HEK293 (cell line): ENCODE measurements around the gene ANKRD53.

Experiments used
- CTCF ChIP-seq: fragments of 450-650 bp; formaldehyde crosslinking; IDR thresholded peaks from 2 replicates; pipeline ENCODE4 v1.5.1; 2016; ENCODE audit warnings: missing biosample characterization, missing genetic modification characterization
- ZBTB21 ChIP-seq: fragments of 450-650 bp; formaldehyde crosslinking; IDR thresholded peaks from 2 replicates; pipeline ENCODE4 v1.5.1; 2017; ENCODE audit warnings: missing biosample characterization, missing genetic modification characterization
- ZNF449 ChIP-seq: fragments of 450-650 bp; formaldehyde crosslinking; IDR thresholded peaks from 2 replicates; pipeline ENCODE4 v1.5.1; 2017; ENCODE audit warnings: missing biosample characterization, mild to moderate bottlenecking, missing genetic modification characterization, moderate library complexity
- ZNF529 ChIP-seq: fragments of 450-650 bp; formaldehyde crosslinking; IDR thresholded peaks from 2 replicates; pipeline ENCODE4 v1.5.1; 2017; ENCODE audit warnings: missing genetic modification characterization, missing biosample characterization; ENCODE audit not compliant: insufficient replicate concordance

GRCh38 chr2:70962885-70963878 lies 15.2 kb upstream of the ANKRD53 start:
- TF ChIP-seq ZBTB21 (no peak), ZNF529 (no peak), CTCF (tag by site-specific recombination) (no peak), ZNF449 (tag by site-specific recombination) (no peak)
